Progenitor cell of endocrine pancreas (in vitro differentiated cells): Measurements from ENCODE around the gene CSPG5. TPM values are rescaled to one million over a fixed set of nuclear protein-coding genes. Genes with fewer than 3 reads are reported as not detected.

Source experiments
- DNase-seq: peaks from one replicate; pipeline ENCODE4 v3.0.0; 2021; ENCODE audit warnings: low spot score; ENCODE audit not compliant: unreplicated experiment
- H3K27ac Mint-ChIP-seq: 2 replicates; pipeline ENCODE4 v1.8.0; 2021; ENCODE audit warnings: mild to moderate bottlenecking, moderate library complexity, mixed read lengths
- H3K27me3 Mint-ChIP-seq: 2 replicates; pipeline ENCODE4 v1.8.0; 2021; ENCODE audit warnings: mixed read lengths
- H3K36me3 Mint-ChIP-seq: 2 replicates; pipeline ENCODE4 v1.8.0; 2022; ENCODE audit warnings: mixed read lengths; ENCODE audit not compliant: insufficient read depth
- H3K4me1 Mint-ChIP-seq: 2 replicates; pipeline ENCODE4 v1.8.0; 2021; ENCODE audit warnings: low read depth, mixed read lengths
- H3K4me3 Mint-ChIP-seq: 2 replicates; pipeline ENCODE4 v1.8.0; 2021; ENCODE audit warnings: low read depth, mild to moderate bottlenecking, moderate library complexity, mixed read lengths
- H3K9me3 Mint-ChIP-seq: 2 replicates; pipeline ENCODE4 v1.8.0; 2021; ENCODE audit warnings: low read depth, mixed read lengths
- CTCF ChIP-seq: fragments of 200-600 bp; sonication (generic); IDR thresholded peaks from one replicate; pipeline ENCODE4 v1.5.0; 2021; ENCODE audit warnings: antibody characterized with exemption, mild to moderate bottlenecking; ENCODE audit not compliant: unreplicated experiment
- total RNA-seq: library from RNA; stranded (reverse); gene quantifications from 2 replicates; pipeline ENCODE4 v1.2.1, GENCODE V29; 2021

Gene CSPG5
- total RNA-seq, 1 donor from 2014 or later, result 2.5 TPM

DNA sequence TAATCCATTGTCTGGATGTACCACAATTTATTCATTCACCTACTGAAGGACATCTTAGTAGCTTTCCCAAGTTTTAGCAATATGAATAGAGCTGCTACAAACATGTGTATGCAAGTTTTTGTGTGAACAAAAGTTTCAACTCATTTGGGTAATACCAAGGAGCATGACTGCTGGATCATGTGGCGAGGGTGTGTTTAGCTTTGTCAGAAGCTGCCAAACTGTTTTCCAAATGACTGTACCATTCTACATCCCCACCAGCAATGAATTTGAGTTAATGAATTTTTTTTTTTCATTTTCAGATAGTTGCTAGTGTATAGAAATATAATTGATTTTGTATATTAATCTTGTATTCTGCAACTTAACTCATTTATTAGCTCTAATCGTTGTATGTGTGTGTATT is 45.2 kb downstream of the CSPG5 start:
- TF ChIP-seq CTCF, result no peak
- Mint-ChIP-seq H3K9me3 (peaks cover 5% of the 10 kb centered on the region), H3K36me3 (no peaks in the 10 kb centered on the region), H3K27me3 (no peaks in the 10 kb centered on the region), H3K27ac (no peak overlapping the region), H3K4me1 (peaks cover 2% of the 10 kb centered on the region), H3K4me3 (no peak overlapping the region)
- DNase-seq, result no peak

DNA sequence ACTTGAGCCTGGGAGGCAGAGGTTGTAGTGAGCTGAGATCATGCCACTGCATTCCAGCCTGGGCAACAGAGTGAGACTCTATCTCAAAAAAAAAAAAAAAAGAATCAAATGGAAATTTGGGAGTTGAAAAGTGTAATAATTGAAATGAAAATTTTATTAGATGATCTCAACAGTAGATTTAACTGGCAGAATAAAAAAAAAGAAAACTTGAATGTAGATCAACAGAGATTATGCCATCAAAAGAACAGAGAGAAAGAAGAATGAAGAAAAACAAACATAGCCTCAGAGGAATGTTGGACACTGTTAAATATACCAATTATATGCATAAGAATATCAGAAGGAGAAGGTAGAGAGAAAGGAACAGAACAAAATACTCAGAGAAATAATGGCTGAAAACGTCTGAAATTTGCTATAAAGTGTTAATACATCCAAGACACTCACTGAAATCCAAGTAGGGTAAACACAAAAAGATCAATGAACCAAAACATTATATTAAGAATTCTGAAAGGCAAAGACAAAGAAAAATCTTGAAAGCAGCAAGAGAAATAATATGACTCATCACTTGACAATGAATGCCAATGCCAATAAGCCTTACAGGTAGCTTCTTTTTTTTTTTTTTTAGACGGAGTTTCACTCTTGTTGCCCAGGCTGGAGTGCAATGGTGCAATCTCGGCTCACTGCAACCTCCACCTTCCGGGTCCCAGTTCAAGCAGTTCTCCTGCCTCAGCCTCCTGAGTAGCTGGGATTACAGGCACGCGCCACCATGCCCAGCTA is 50.5 kb downstream of the CSPG5 start:
- no peak for DNase-seq
- no peak overlapping the region for H3K27ac Mint-ChIP-seq
- peaks cover 4% of the 10 kb centered on the region for H3K4me1 Mint-ChIP-seq
- no peaks in the 10 kb centered on the region for H3K36me3 Mint-ChIP-seq
- TF ChIP-seq CTCF, result no peak
- peaks cover 4% of the 10 kb centered on the region for H3K9me3 Mint-ChIP-seq
- H3K4me3 Mint-ChIP-seq, result no peak overlapping the region
- no peaks in the 10 kb centered on the region for H3K27me3 Mint-ChIP-seq

GRCh38 chr3:47525617-47526016 is 53.0 kb downstream of the CSPG5 start:
- Mint-ChIP-seq H3K4me3 (no peak overlapping the region), H3K9me3 (peaks cover 4% of the 10 kb centered on the region), H3K27ac (no peak overlapping the region), H3K36me3 (no peaks in the 10 kb centered on the region), H3K27me3 (peaks cover 2% of the 10 kb centered on the region), H3K4me1 (peaks cover 14% of the 10 kb centered on the region)
- TF ChIP-seq CTCF, result no peak
- no peak for DNase-seq

DNA sequence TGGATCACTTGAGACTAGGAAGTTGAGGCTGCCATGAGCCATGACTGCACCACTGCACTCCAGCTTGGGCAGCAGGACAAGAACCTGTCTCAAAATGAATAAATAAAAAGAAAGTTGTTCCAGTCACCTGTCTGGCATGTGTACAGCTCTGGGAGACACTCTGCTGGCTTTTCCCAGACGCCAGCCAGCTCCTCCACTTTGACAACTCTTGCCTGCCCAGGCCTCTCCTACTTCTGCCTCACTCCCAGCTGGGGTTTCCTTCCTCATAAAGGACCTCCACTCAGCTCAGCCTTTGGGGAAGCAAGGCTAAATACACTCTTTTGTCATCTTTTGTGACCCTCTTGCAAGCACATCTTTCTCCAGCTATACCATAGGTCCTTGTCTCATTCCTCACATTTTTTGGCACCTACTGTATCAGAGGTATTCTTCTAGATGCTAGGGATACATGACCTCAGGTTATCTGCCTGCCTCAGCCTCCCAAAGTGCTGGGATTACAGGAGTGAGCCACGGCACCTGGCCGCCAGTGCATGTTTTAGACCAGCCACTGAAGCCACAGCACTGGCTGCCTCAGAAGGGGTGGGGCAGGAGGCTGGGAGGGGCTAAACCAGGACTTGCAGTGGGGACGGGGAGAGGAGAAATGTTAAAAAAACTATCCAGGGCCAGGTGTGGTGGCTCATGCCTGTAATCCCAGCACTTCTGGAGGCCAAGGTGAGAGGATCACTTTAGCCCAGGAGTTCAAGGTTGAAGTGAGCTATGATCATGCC is 55.2 kb downstream of the CSPG5 start:
- Mint-ChIP-seq H3K27ac (no peak overlapping the region), H3K36me3 (no peaks in the 10 kb centered on the region), H3K4me3 (no peak overlapping the region), H3K4me1 (peaks cover 14% of the 10 kb centered on the region), H3K9me3 (peaks cover 4% of the 10 kb centered on the region), H3K27me3 (peaks cover 2% of the 10 kb centered on the region)
- no peak for TF ChIP-seq CTCF
- no peak for DNase-seq

- no peaks in the 10 kb centered on the region for H3K36me3 Mint-ChIP-seq
Observed at GRCh38 chr3:47522082-47522987, 56.3 kb downstream of the CSPG5 start.

More at GRCh38 chr3:47522082-47522987, 56.3 kb downstream of the CSPG5 start:
- peak; percentile 58 for DNase-seq
- peak; percentile 93 for TF ChIP-seq CTCF
- Mint-ChIP-seq H3K4me1 (peaks cover 14% of the 10 kb centered on the region), H3K27ac (no peak overlapping the region), H3K4me3 (no peak overlapping the region), H3K9me3 (no peaks in the 10 kb centered on the region), H3K27me3 (peaks cover 2% of the 10 kb centered on the region)
